H1 (cell line): ENCODE measurements around the gene RPL18. TPM values are rescaled to one million over a fixed set of nuclear protein-coding genes. Genes with fewer than 3 reads are reported as not detected.

ENCODE experiments used
- CTCF ChIA-PET: fragments of 300-600 bp; sonication (Branson Sonifier 250); formaldehyde crosslinking; loops from one replicate; lab custom pipeline; 2021; ENCODE audit not compliant: partially characterized antibody; lab: Charles Lee
- POLR2A ChIA-PET: fragments of 300-600 bp; sonication (Branson Sonifier 250); formaldehyde crosslinking; loops from one replicate; lab custom pipeline; 2021; ENCODE audit warnings: inconsistent platforms; ENCODE audit not compliant: partially characterized antibody; lab: Charles Lee
- DNase-seq, 2 experiments: peaks; one replicate each; pipeline versions ENCODE4 v3.0.0 to v3.0.0-alpha.2; 2010 to 2022; ENCODE audit warnings: low spot score in 2 of 2, low read depth in 1 of 2, mixed read lengths in 1 of 2
- FAIRE-seq: peaks from 2 replicates; lab custom pipeline; 2011; peaks lifted over from hg19 to GRCh38; lab: Jason Lieb, UNC
- H2AFZ ChIP-seq: 2 replicates; pipeline ENCODE4 v1.8.1; 2012; ENCODE audit warnings: low read length, inconsistent platforms
- H2AK5ac ChIP-seq: 2 replicates; pipeline ENCODE4 v1.6.1; 2013; ENCODE audit warnings: low read depth, low read length
- H2BK120ac ChIP-seq: replicated peaks from 2 replicates; pipeline ENCODE3; 2013; ENCODE audit warnings: low read depth, low read length, inconsistent platforms
- H2BK12ac ChIP-seq: 2 replicates; pipeline ENCODE4 v1.6.1; 2013; ENCODE audit warnings: low read depth, low read length
- H2BK15ac ChIP-seq: 2 replicates; pipeline ENCODE4 v1.6.1; 2013; ENCODE audit warnings: low read length
- H2BK20ac ChIP-seq: 2 replicates; pipeline ENCODE4 v1.6.1; 2013; ENCODE audit warnings: low read length
- H2BK5ac ChIP-seq: 2 replicates; pipeline ENCODE4 v1.6.1; 2013; ENCODE audit warnings: low read depth, low read length
- H3K14ac ChIP-seq: 2 replicates; pipeline ENCODE4 v1.6.1; 2013; ENCODE audit warnings: inconsistent platforms; ENCODE audit not compliant: insufficient read length
- H3K18ac ChIP-seq: 2 replicates; pipeline ENCODE4 v1.6.1; 2013; ENCODE audit warnings: low read length; ENCODE audit errors: extremely low read depth
- H3K23ac ChIP-seq: 2 replicates; pipeline ENCODE4 v1.6.1; 2013; ENCODE audit warnings: inconsistent platforms; ENCODE audit not compliant: insufficient read length
- H3K23me2 ChIP-seq: 2 replicates; pipeline ENCODE4 v1.6.1; 2013; ENCODE audit warnings: low read depth, low read length
- H3K27ac ChIP-seq: 2 replicates; pipeline ENCODE4 v1.6.1; 2011; ENCODE audit warnings: low read depth, low read length, inconsistent platforms
- H3K27me3 ChIP-seq, 4 experiments: replicated peaks in 1 of 4; 1 replicate in 1 of 4; 2 replicates in 3 of 4; pipeline versions ENCODE4 v1.6.1 to v1.8.1; 2011 to 2013; ENCODE audit warnings: low read length in 3 of 4, mild to moderate bottlenecking in 3 of 4, inconsistent platforms in 2 of 4, mixed read lengths in 2 of 4, moderate library complexity in 1 of 4; ENCODE audit not compliant: control insufficient read depth in 3 of 4, insufficient read depth in 3 of 4; ENCODE audit errors: extremely low read depth in 1 of 4
- H3K36me3 ChIP-seq, 4 experiments: 2 replicates each; pipeline versions ENCODE4 v1.6.1 to v1.8.1; 2011 to 2013; ENCODE audit warnings: mild to moderate bottlenecking in 4 of 4, low read length in 3 of 4, moderate library complexity in 2 of 4, control low read depth in 1 of 4, inconsistent platforms in 1 of 4; ENCODE audit not compliant: insufficient read depth in 4 of 4, control insufficient read depth in 2 of 4
- H3K4ac ChIP-seq: replicated peaks from 2 replicates; pipeline ENCODE3; 2013; ENCODE audit warnings: low read length, low read depth, mixed read lengths, inconsistent platforms; ENCODE audit not compliant: insufficient read length
- H3K4me1 ChIP-seq, 4 experiments: replicated peaks in 1 of 4; 1 replicate in 1 of 4; 2 replicates in 3 of 4; pipeline versions ENCODE4 v1.6.1 to v1.8.1; 2011 to 2013; ENCODE audit warnings: low read length in 3 of 4, inconsistent platforms in 2 of 4, mixed read lengths in 1 of 4; ENCODE audit not compliant: insufficient read depth in 4 of 4, control insufficient read depth in 3 of 4
- H3K4me2 ChIP-seq, 2 experiments: 2 replicates each; pipeline versions ENCODE4 v1.6.1 to v1.8.1; 2011 to 2013; ENCODE audit warnings: low read depth in 2 of 2, low read length in 2 of 2, control low read depth in 1 of 2, inconsistent platforms in 1 of 2, mild to moderate bottlenecking in 1 of 2; ENCODE audit not compliant: insufficient read depth in 1 of 2
- H3K4me3 ChIP-seq, 4 experiments: fragments of 200-600, 300-600 bp in 1 of 4; sonication (generic), shearing (Covaris generic), sonication (Bioruptor Twin) in 1 of 4; 2 replicates each; pipeline versions ENCODE4 v1.5.1 to v1.8.1; 2011 to 2016; ENCODE audit warnings: low read length in 4 of 4, low read depth in 3 of 4, control low read depth in 2 of 4, inconsistent platforms in 2 of 4, mild to moderate bottlenecking in 2 of 4, mixed read lengths in 1 of 4, moderate library complexity in 1 of 4; ENCODE audit not compliant: insufficient read depth in 2 of 4; ENCODE audit errors: extremely low read depth in 1 of 4
- H3K56ac ChIP-seq: replicated peaks from 2 replicates; pipeline ENCODE3; 2013; ENCODE audit warnings: low read depth, mild to moderate bottlenecking, mixed read lengths, low read length, inconsistent platforms; ENCODE audit not compliant: insufficient read length
- H3K79me1 ChIP-seq: 2 replicates; pipeline ENCODE4 v1.6.1; 2013; ENCODE audit warnings: low read depth, low read length, control low read depth
- H3K79me2 ChIP-seq, 2 experiments: 2 replicates each; pipeline versions ENCODE4 v1.6.1 to v1.8.1; 2012 to 2013; ENCODE audit warnings: low read length in 2 of 2, mild to moderate bottlenecking in 2 of 2, inconsistent platforms in 1 of 2; ENCODE audit not compliant: insufficient read depth in 2 of 2, control insufficient read depth in 1 of 2
- H3K9ac ChIP-seq, 4 experiments: replicated peaks in 1 of 4; 1 replicate in 1 of 4; 2 replicates in 3 of 4; pipeline versions ENCODE4 v1.6.1 to v1.8.1; 2011 to 2013; ENCODE audit warnings: low read depth in 3 of 4, low read length in 3 of 4, control low read depth in 2 of 4, mild to moderate bottlenecking in 2 of 4, moderate library complexity in 2 of 4, inconsistent platforms in 1 of 4; ENCODE audit errors: extremely low read depth in 1 of 4
- H3K9me3 ChIP-seq, 2 experiments: 2 replicates each; pipeline versions ENCODE4 v1.6.1 to v1.8.1; 2012 to 2013; ENCODE audit warnings: mild to moderate bottlenecking in 2 of 2, moderate library complexity in 2 of 2, control low read depth in 1 of 2, inconsistent platforms in 1 of 2, low read depth in 1 of 2, low read length in 1 of 2, mixed read lengths in 1 of 2; ENCODE audit not compliant: insufficient read depth in 2 of 2
- H4K20me1 ChIP-seq, 2 experiments: replicated peaks in 1 of 2; 2 replicates each; pipeline versions ENCODE3 to v1.8.1; 2011 to 2013; ENCODE audit warnings: inconsistent platforms in 2 of 2, low read length in 2 of 2, mild to moderate bottlenecking in 1 of 2; ENCODE audit not compliant: insufficient read depth in 2 of 2, control insufficient read depth in 1 of 2
- H4K5ac ChIP-seq: 2 replicates; pipeline ENCODE4 v1.6.1; 2013; ENCODE audit warnings: low read length, low read depth, mixed read lengths, inconsistent platforms; ENCODE audit not compliant: insufficient read length
- H4K8ac ChIP-seq: 2 replicates; pipeline ENCODE4 v1.8.0; 2013; ENCODE audit warnings: mild to moderate bottlenecking, moderate library complexity, low read length, inconsistent platforms; ENCODE audit not compliant: insufficient read depth; ENCODE audit errors: extremely low read depth
- H4K91ac ChIP-seq: replicated peaks from 2 replicates; pipeline ENCODE3; 2013; ENCODE audit warnings: low read length, mixed read lengths, inconsistent platforms; ENCODE audit not compliant: insufficient read length
- CHD2 ChIP-seq: IDR thresholded peaks from 2 replicates; pipeline ENCODE4 v1.6.1; 2012; ENCODE audit warnings: low read length, improper control_type of control experiment
- CTBP2 ChIP-seq: IDR thresholded peaks from 2 replicates; pipeline ENCODE4 v1.7.0; 2011; ENCODE audit warnings: borderline replicate concordance, mild to moderate bottlenecking, moderate library complexity, mixed read lengths, low read length; ENCODE audit not compliant: insufficient read depth, insufficient read length
- CTCF ChIP-seq, 3 experiments: IDR thresholded peaks; 1 replicate in 2 of 3; 2 replicates in 1 of 3; pipeline versions ENCODE4 v1.5.1 to v1.6.1; 2011; ENCODE audit warnings: low read length in 3 of 3, mild to moderate bottlenecking in 3 of 3, inconsistent platforms in 2 of 3, low read depth in 1 of 3, moderate library complexity in 1 of 3; ENCODE audit not compliant: insufficient read depth in 1 of 3; ENCODE audit errors: control extremely low read depth in 1 of 3
- HDAC2 ChIP-seq, 2 experiments: fragments of 300-600 bp in 1 of 2; sonication (generic) in 1 of 2; IDR thresholded peaks; 2 replicates each; pipeline ENCODE4 v1.6.1; 2011 to 2012; ENCODE audit warnings: low read depth in 2 of 2, low read length in 2 of 2, mild to moderate bottlenecking in 2 of 2, moderate library complexity in 2 of 2, borderline replicate concordance in 1 of 2, inconsistent platforms in 1 of 2
- RAD21 ChIP-seq, 2 experiments: IDR thresholded peaks in 1 of 2; conservative IDR thresholded peaks in 1 of 2; 2 replicates each; pipeline ENCODE4 v1.6.1; 2011; ENCODE audit warnings: low read depth in 2 of 2, low read length in 2 of 2, improper control_type of control experiment in 1 of 2, inconsistent platforms in 1 of 2, mild to moderate bottlenecking in 1 of 2, moderate library complexity in 1 of 2
- SIX5 ChIP-seq: IDR thresholded peaks from 2 replicates; pipeline ENCODE4 v1.6.1; 2011; ENCODE audit warnings: mild to moderate bottlenecking, low read depth, low read length
- TCF12 ChIP-seq: IDR thresholded peaks from 2 replicates; pipeline ENCODE4 v1.6.1; 2011; ENCODE audit warnings: low read depth, mild to moderate bottlenecking, low read length
- WGBS, 2 experiments: shearing (Covaris generic) in 1 of 2; methylation state at CpG; one replicate each; pipeline versions ENCODE4 v1.1.6 to v1.1.7; 2013 to 2015; ENCODE audit warnings: low lambda C conversion rate in 2 of 2, mixed read lengths in 2 of 2, inconsistent platforms in 1 of 2, low coverage in 1 of 2, missing lambda C conversion rate in 1 of 2; ENCODE audit not compliant: insufficient replicate concordance in 2 of 2, insufficient coverage in 1 of 2, insufficient read length in 1 of 2; ENCODE audit errors: extremely low coverage in 1 of 2, missing lambda C conversion rate in 1 of 2; 5-methylcytosine and 5-hydroxymethylcytosine counted together
- polyA plus RNA-seq, 7 experiments: library from polyadenylated mRNA; depleted of rRNA in 3 of 7; stranded (reverse) in 5 of 7; unstranded in 2 of 7; fragments of >200 nt in 5 of 7; fragments of 200-250 nt in 2 of 7; gene quantifications; 1 replicate in 5 of 7; 2 replicates in 1 of 7; 4 replicates in 1 of 7; pipeline versions ENCODE4 v1.2.1 to v1.2.3, GENCODE V29; 2011 to 2013; ENCODE audit warnings: missing spikeins in 2 of 7, mixed read lengths in 2 of 7
- total RNA-seq: library from RNA; stranded (reverse); fragmentation: NEBNext Ultra II Directional; extraction: Animal tissue kit (Norgen Biotek cat#: 25700); gene quantifications from 2 replicates; pipeline ENCODE4 v1.2.1, GENCODE V29; 2021

Gene RPL18
- total and polyA plus RNA-seq, 2 of the 8 experiments (the other 6 are each of a cell fraction or from before 2014, with no cell fraction given): 1,669 to 2,789 TPM

- Histone ChIP-seq H4K20me1 (no peaks in the 10 kb centered on the region), H3K4me3 (no peak overlapping the region)
- no peak for TF ChIP-seq HDAC2 (IDR thresholded peaks at IDR 0.05; ENCODE audit: borderline replicate concordance in 1 of 2, low read depth in 2 of 2, low read length in 2 of 2)
- TF ChIP-seq RAD21 (IDR thresholded peaks at IDR 0.05 in 1 of 2, conservative IDR thresholded peaks at IDR 0.05 in 1 of 2; ENCODE audit: low read depth in 2 of 2, low read length in 2 of 2): peak; percentile 38 to 53
- no peak for TF ChIP-seq SIX5
- TF ChIP-seq CHD2: no peak
- peak in 2 of 3 experiments; percentile 51 to 90; a peak in 3 of 4 replicates for TF ChIP-seq CTCF (IDR thresholded peaks at IDR 0.05; ENCODE audit: control extremely low read depth in 1 of 3, insufficient read depth in 1 of 3, low read depth in 1 of 3, low read length in 3 of 3)
- no peak for TF ChIP-seq TCF12
- TF ChIP-seq CTBP2: no peak
- TF ChIP-seq, all 59 proteins: peak for 2
- Histone ChIP-seq H4K91ac (no peak overlapping the region), H2BK12ac (no peak overlapping the region), H3K23me2 (peaks cover 5% of the 10 kb centered on the region; the same call in 1 of the 2 replicates), H3K14ac (no peak overlapping the region), H2BK5ac (no peak overlapping the region), H2AK5ac (0 out of 2 replicates have a peak overlapping the region, but pooled peaks have one; percentile 6), H3K4me1 (peaks cover 0 to 4% (median 1%) of the 10 kb centered on the region in 4 experiments; a peak in 3 of 7 replicates), H3K79me2 (no peaks in the 10 kb centered on the region), H3K79me1 (no peaks in the 10 kb centered on the region), H3K23ac (no peak overlapping the region), H4K5ac (no peak overlapping the region), H3K56ac (no peak overlapping the region), H3K9me3 (no peaks in the 10 kb centered on the region), H2BK20ac (no peak overlapping the region), H2BK120ac (no peak overlapping the region), H3K36me3 (no peaks in the 10 kb centered on the region), H3K27me3 (peaks cover 0 to 7% (median 1%) of the 10 kb centered on the region in 4 experiments; a peak in 2 of 7 replicates), H2BK15ac (no peak overlapping the region), H3K9ac (no peak overlapping the region), H3K4me2 (no peak overlapping the region), H4K8ac (no peak overlapping the region), H3K4ac (no peak overlapping the region), H3K18ac (no peak overlapping the region), H2AFZ (no peak overlapping the region), H3K27ac (no peak overlapping the region)
- CTCF ChIA-PET: interaction anchor here (0.9 to 16.8 kb wide), 9 partner anchors 17 to 141 kb away, joined by 3 to 353 read pairs (median 8); partner anchors contain the start of genes FAM83E, RPL18 and SPACA4
- FAIRE-seq: no peak
- WGBS, 2 experiments: 83% methylated on average over 4 of the region's 5 CpGs; no CpG with 5 or more reads in 1 of the 2 experiments
- POLR2A ChIA-PET: interaction anchor here (0.6 to 16.9 kb wide), 6 partner anchors 15 to 182 kb away, joined by 3 to 175 read pairs (median 4); partner anchors contain the start of genes FAM83E, RPL18 and SPHK2
- DNase-seq: no peak
These were observed 28.0 kb downstream of the RPL18 start for GRCh38 chr19:48591021-48591420.
